HepG2 (cell line): ENCODE data around the gene FAM149A. TPM values are rescaled to one million over a fixed set of nuclear protein-coding genes. Genes with fewer than 3 reads are reported as not detected.

Experiments used
- ATAC-seq: fragments of 200-7000 bp; cut with Tn5 transposase; 3 replicates; pipeline ENCODE4 v1.9.1; 2020; ENCODE audit warnings: mild to moderate bottlenecking, moderate library complexity
- BruUV-seq: library from RNA; stranded (reverse); fragments of 400-500 nt; replicated peaks from 2 replicates; lab custom pipeline; 2021; lab: Mats Ljungman, UMichigan
- CTCF ChIA-PET: fragments of 300-600 bp; formaldehyde crosslinking; extraction: SDS; loops from one replicate; lab custom pipeline; 2021; ENCODE audit warnings: low total read pairs, inconsistent platforms, low intra/inter-chr PET ratio; lab: Yijun Ruan, JAX
- POLR2A ChIA-PET: fragments of 350-600 bp; sonication (Branson Sonifier 250); formaldehyde crosslinking; loops from one replicate; lab custom pipeline; 2020; ENCODE audit warnings: antibody characterized with exemption, inconsistent platforms; lab: Yijun Ruan, JAX
- DNase-seq: peaks from one replicate; pipeline ENCODE4 v3.0.0-alpha.2; 2015; ENCODE audit warnings: low spot score
- FAIRE-seq: peaks from 3 replicates; lab custom pipeline; 2011; peaks lifted over from hg19 to GRCh38; lab: Jason Lieb, UNC
- H2AFZ ChIP-seq: one replicate; pipeline ENCODE4 v1.6.1; 2011; ENCODE audit warnings: low read length, inconsistent platforms
- H3K27ac ChIP-seq: fragments of 300-600 bp; 3 replicates; pipeline ENCODE4 v1.8.0; 2011; ENCODE audit warnings: mixed run types, mild to moderate bottlenecking, mixed read lengths, low read length, inconsistent platforms; ENCODE audit not compliant: insufficient read depth; ENCODE audit errors: extremely low read length
- H3K27me3 ChIP-seq, 2 experiments: fragments of 200-600 bp in 1 of 2; 2 replicates in 1 of 2; 3 replicates in 1 of 2; pipeline versions ENCODE4 v1.6.0 to v1.8.0; 2011; ENCODE audit warnings: low read length in 2 of 2, mild to moderate bottlenecking in 2 of 2, moderate library complexity in 2 of 2, inconsistent platforms in 1 of 2; ENCODE audit not compliant: insufficient read depth in 2 of 2, control insufficient read depth in 1 of 2
- H3K36me3 ChIP-seq, 2 experiments: fragments of 200-600 bp in 1 of 2; replicated peaks in 1 of 2; 2 replicates in 1 of 2; 3 replicates in 1 of 2; pipeline versions ENCODE4 v1.5.1 to v1.8.0; 2011; ENCODE audit warnings: low read length in 2 of 2, inconsistent platforms in 1 of 2; ENCODE audit not compliant: insufficient read depth in 2 of 2, control insufficient read depth in 1 of 2
- H3K4me1 ChIP-seq: 2 replicates; pipeline ENCODE4 v1.5.1; 2012; ENCODE audit warnings: low read length, inconsistent platforms; ENCODE audit not compliant: insufficient read depth
- H3K4me2 ChIP-seq: 2 replicates; pipeline ENCODE4 v1.6.0; 2011; ENCODE audit warnings: low read depth, low read length, inconsistent platforms
- H3K4me3 ChIP-seq, 3 experiments: fragments of 200-600 bp in 1 of 3; sonication (generic), shearing (Covaris generic) in 1 of 3; replicated peaks in 1 of 3; 2 replicates each; pipeline ENCODE4 v1.5.1; 2011 to 2016; ENCODE audit warnings: low read length in 3 of 3, inconsistent platforms in 2 of 3, low read depth in 2 of 3, mild to moderate bottlenecking in 2 of 3, control low read depth in 1 of 3, mixed read lengths in 1 of 3; ENCODE audit not compliant: insufficient read depth in 1 of 3
- H3K79me2 ChIP-seq: one replicate; pipeline ENCODE4 v1.6.1; 2011; ENCODE audit warnings: low read length, inconsistent platforms; ENCODE audit not compliant: insufficient read depth
- H3K9ac ChIP-seq: 2 replicates; pipeline ENCODE4 v1.6.0; 2011; ENCODE audit warnings: mild to moderate bottlenecking, low read depth, low read length, inconsistent platforms; ENCODE audit not compliant: insufficient read depth
- H3K9me3 ChIP-seq: 2 replicates; pipeline ENCODE4 v1.5.1; 2012; ENCODE audit warnings: mild to moderate bottlenecking, low read length
- H4K20me1 ChIP-seq: 2 replicates; pipeline ENCODE4 v1.6.0; 2011; ENCODE audit warnings: inconsistent platforms, mild to moderate bottlenecking, low read length, moderate library complexity; ENCODE audit not compliant: insufficient read depth
- ARID3A ChIP-seq: IDR thresholded peaks from 2 replicates; pipeline ENCODE4 v1.6.1; 2012; ENCODE audit warnings: low read depth, low read length, improper control_type of control experiment
- CTCF ChIP-seq: sonication (generic); formaldehyde crosslinking; IDR thresholded peaks from 2 replicates; pipeline ENCODE4 v1.5.0; 2020; ENCODE audit warnings: mild to moderate bottlenecking, missing genetic modification reagents, moderate library complexity
- RAD21 ChIP-seq: fragments of 450-650 bp; formaldehyde crosslinking; IDR thresholded peaks from 2 replicates; pipeline ENCODE4 v1.5.0; 2020; ENCODE audit warnings: mild to moderate bottlenecking
- RARG ChIP-seq: sonication (generic); formaldehyde crosslinking; IDR thresholded peaks from 2 replicates; pipeline ENCODE4 v1.4.0; 2020; ENCODE audit warnings: low read depth, mild to moderate bottlenecking, missing genetic modification reagents
- SMC3 ChIP-seq: IDR thresholded peaks from 2 replicates; pipeline ENCODE4 v1.6.1; 2011; ENCODE audit warnings: low read length, improper control_type of control experiment
- STAG1 ChIP-seq: sonication (generic); formaldehyde crosslinking; IDR thresholded peaks from 2 replicates; pipeline ENCODE4 v1.4.0; 2020; ENCODE audit warnings: missing genetic modification reagents
- TBP ChIP-seq: sonication (generic); formaldehyde crosslinking; IDR thresholded peaks from 2 replicates; pipeline ENCODE4 v1.5.0; 2020; ENCODE audit warnings: missing genetic modification reagents
- ZBTB20 ChIP-seq: sonication (generic); formaldehyde crosslinking; IDR thresholded peaks from 2 replicates; pipeline ENCODE4 v1.8.1; 2023; ENCODE audit warnings: missing genetic modification reagents, low read depth, mild to moderate bottlenecking, borderline replicate concordance
- ZFY ChIP-seq: sonication (generic); formaldehyde crosslinking; IDR thresholded peaks from 2 replicates; pipeline ENCODE4 v1.4.0; 2020; ENCODE audit warnings: missing genetic modification reagents
- WGBS: methylation state at CpG from one replicate; pipeline ENCODE4 v1.1.6; 2017; ENCODE audit warnings: low lambda C conversion rate; 5-methylcytosine and 5-hydroxymethylcytosine counted together
- in situ Hi-C: cut with HindIII; loops from 2 replicates; pipeline ENCODE4 v1.10.0; 2017; ENCODE audit warnings: low pct_unique_long_range_greater_than_20kb; ENCODE audit not compliant: extremely low pct_ligation_motif_present
- intact Hi-C: fragments of 100-400 bp; cut with micrococcal nuclease; formaldehyde crosslinking; loops from one replicate; pipeline ENCODE4 v1.10.0; 2022; ENCODE audit not compliant: unreplicated experiment
- polyA plus RNA-seq, 8 experiments: library from polyadenylated mRNA; depleted of rRNA in 3 of 8; stranded (reverse) in 7 of 8; unstranded in 1 of 8; fragments of >200 nt; fragmentation: Illumina TruSeq in 4 of 8; extraction: Trizol in 4 of 8; gene quantifications; 2 replicates each; pipeline versions ENCODE4 v1.2.1 to v1.2.3, GENCODE V29; 2011 to 2016; ENCODE audit warnings: low read depth in 4 of 8, missing spikeins in 1 of 8, mixed read lengths in 1 of 8; ENCODE audit not compliant: insufficient read depth in 1 of 8
- total RNA-seq, 5 experiments: library from RNA; depleted of rRNA; stranded (reverse); fragments of >200 nt; fragmentation: Illumina TruSeq; extraction: Trizol; gene quantifications; 2 replicates each; pipeline ENCODE4 v1.2.3, GENCODE V29; 2016; ENCODE audit warnings: low read depth in 1 of 5
- TF ChIP-seq, protein P1 (sequence below): sonication (generic); formaldehyde crosslinking; IDR thresholded peaks from 2 replicates; pipeline ENCODE4 v1.5.1; 2020; ENCODE audit warnings: mild to moderate bottlenecking, moderate library complexity, missing genetic modification reagents
- TF ChIP-seq, protein P2 (sequence below): sonication (generic); formaldehyde crosslinking; IDR thresholded peaks from 2 replicates; pipeline ENCODE4 v1.8.1; 2023; ENCODE audit warnings: missing genetic modification reagents, inconsistent platforms, borderline replicate concordance
- TF ChIP-seq, protein P3 (sequence below): sonication (generic); formaldehyde crosslinking; IDR thresholded peaks from 2 replicates; pipeline ENCODE4 v1.4.0; 2020; ENCODE audit warnings: missing genetic modification reagents, mild to moderate bottlenecking, borderline replicate concordance
- TF ChIP-seq, protein P4 (sequence below): sonication (generic); formaldehyde crosslinking; conservative IDR thresholded peaks from 2 replicates; pipeline ENCODE4 v1.5.0; 2020; ENCODE audit warnings: missing genetic modification reagents

Gene FAM149A
- total and polyA plus RNA-seq, 2 of the 13 experiments (the other 11 are each of a cell fraction or from before 2014, with no cell fraction given), result not detected

DNA sequence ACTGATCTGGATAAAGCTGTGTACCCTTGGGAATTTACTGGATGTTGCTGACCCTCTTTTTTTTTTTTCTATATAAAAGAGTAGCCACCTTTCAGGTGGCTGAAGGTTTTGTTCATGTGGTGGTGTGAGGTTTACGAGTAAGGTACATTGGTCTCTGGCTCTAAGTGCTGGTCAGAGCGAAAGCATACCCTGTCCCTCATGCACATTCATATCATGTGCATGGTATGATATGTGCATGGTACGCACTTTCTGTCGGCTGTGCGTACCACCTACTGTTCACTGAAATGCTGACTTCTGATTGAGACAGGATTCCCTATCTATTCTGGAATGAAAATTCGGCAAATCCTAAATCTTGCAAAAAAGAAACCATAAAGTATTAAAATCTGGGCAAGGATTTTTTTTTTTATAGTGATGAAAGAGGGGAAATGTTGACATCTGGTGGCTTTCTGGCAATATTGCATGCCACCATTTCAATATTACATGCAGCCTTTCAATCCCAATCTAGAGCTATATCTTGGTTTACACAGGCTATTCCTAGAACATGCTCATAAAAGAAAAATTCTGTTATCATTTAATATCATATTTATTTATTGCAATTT is 32.8 kb downstream of the FAM149A start:
- Histone ChIP-seq H3K79me2 (no peaks in the 10 kb centered on the region), H3K9ac (no peak overlapping the region), H3K36me3 (no peaks in the 10 kb centered on the region), H3K4me2 (no peak overlapping the region), H4K20me1 (no peaks in the 10 kb centered on the region), H3K27me3 (peaks cover 0 to 8% of the 10 kb centered on the region in 2 experiments; a peak in 1 of 5 replicates), H3K4me1 (no peaks in the 10 kb centered on the region), H2AFZ (no peak overlapping the region), H3K9me3 (no peaks in the 10 kb centered on the region), H3K27ac (no peak overlapping the region), H3K4me3 (no peak overlapping the region)
- 49% methylated on average over 6 of the region's 6 CpGs for WGBS
- ChIA-PET CTCF (interaction anchor here (1.0 to 1.4 kb wide), 2 partner anchors 69 to 70 kb away, joined by 3 to 4 read pairs; partner anchors contain the start of gene TLR3), POLR2A (no interaction called here)
- intact Hi-C loops (loop anchor here (1.0 to 10.0 kb wide), 2 partner anchors 69 to 502 kb away; no protein-coding TSS in a partner anchor), in situ Hi-C loops (no loop called here)
- no peak for DNase-seq
- no peak for ATAC-seq
- no TSS peak for BruUV-seq
- TF ChIP-seq RAD21 (CRISPR knock-in tag), result no peak
- no peak for TF ChIP-seq ZFY (CRISPR knock-in tag)
- peak; percentile 57 for TF ChIP-seq STAG1
- no peak for TF ChIP-seq TBP (CRISPR knock-in tag)
- no peak for TF ChIP-seq RARG (CRISPR knock-in tag)
- TF ChIP-seq, protein P1, sequence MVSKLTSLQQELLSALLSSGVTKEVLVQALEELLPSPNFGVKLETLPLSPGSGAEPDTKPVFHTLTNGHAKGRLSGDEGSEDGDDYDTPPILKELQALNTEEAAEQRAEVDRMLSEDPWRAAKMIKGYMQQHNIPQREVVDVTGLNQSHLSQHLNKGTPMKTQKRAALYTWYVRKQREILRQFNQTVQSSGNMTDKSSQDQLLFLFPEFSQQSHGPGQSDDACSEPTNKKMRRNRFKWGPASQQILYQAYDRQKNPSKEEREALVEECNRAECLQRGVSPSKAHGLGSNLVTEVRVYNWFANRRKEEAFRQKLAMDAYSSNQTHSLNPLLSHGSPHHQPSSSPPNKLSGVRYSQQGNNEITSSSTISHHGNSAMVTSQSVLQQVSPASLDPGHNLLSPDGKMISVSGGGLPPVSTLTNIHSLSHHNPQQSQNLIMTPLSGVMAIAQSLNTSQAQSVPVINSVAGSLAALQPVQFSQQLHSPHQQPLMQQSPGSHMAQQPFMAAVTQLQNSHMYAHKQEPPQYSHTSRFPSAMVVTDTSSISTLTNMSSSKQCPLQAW (CRISPR knock-in tag), result no peak
- no peak for TF ChIP-seq ZBTB20 (CRISPR knock-in tag)
- TF ChIP-seq SMC3, result peak; percentile 34; the same call in 1 of the 2 replicates
- TF ChIP-seq, protein P2, sequence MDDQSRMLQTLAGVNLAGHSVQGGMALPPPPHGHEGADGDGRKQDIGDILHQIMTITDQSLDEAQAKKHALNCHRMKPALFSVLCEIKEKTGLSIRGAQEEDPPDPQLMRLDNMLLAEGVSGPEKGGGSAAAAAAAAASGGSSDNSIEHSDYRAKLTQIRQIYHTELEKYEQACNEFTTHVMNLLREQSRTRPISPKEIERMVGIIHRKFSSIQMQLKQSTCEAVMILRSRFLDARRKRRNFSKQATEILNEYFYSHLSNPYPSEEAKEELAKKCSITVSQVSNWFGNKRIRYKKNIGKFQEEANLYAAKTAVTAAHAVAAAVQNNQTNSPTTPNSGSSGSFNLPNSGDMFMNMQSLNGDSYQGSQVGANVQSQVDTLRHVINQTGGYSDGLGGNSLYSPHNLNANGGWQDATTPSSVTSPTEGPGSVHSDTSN, result no peak
- TF ChIP-seq, protein P3, sequence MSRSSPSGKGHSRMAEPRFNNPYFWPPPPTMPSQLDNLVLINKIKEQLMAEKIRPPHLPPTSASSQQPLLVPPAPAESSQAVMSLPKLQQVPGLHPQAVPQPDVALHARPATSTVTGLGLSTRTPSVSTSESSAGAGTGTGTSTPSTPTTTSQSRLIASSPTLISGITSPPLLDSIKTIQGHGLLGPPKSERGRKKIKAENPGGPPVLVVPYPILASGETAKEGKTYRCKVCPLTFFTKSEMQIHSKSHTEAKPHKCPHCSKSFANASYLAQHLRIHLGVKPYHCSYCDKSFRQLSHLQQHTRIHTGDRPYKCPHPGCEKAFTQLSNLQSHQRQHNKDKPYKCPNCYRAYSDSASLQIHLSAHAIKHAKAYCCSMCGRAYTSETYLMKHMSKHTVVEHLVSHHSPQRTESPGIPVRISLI (CRISPR knock-in tag), result peak; percentile 63; the same call in 1 of the 2 replicates
- TF ChIP-seq, protein P4, sequence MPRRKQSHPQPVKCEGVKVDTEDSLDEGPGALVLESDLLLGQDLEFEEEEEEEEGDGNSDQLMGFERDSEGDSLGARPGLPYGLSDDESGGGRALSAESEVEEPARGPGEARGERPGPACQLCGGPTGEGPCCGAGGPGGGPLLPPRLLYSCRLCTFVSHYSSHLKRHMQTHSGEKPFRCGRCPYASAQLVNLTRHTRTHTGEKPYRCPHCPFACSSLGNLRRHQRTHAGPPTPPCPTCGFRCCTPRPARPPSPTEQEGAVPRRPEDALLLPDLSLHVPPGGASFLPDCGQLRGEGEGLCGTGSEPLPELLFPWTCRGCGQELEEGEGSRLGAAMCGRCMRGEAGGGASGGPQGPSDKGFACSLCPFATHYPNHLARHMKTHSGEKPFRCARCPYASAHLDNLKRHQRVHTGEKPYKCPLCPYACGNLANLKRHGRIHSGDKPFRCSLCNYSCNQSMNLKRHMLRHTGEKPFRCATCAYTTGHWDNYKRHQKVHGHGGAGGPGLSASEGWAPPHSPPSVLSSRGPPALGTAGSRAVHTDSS, result no peak
- peak; percentile 50 for TF ChIP-seq CTCF
- 0 out of 2 replicates have a peak, but pooled peaks have one; percentile 48 for TF ChIP-seq ARID3A
- FAIRE-seq, result no peak
